ENCODE data around the gene ITGA2B. TPM values are rescaled to one million over a fixed set of nuclear protein-coding genes. Genes with fewer than 3 reads are reported as not detected.
A peak's percentile ranks its signal among the peaks of the same experiment; 100 is the strongest.

Gene ITGA2B
- total and polyA plus RNA-seq, 2 of the 8 experiments (the other 6 are each of a cell fraction or from before 2014, with no cell fraction given) = 6.9 to 12.3 TPM

DNA sequence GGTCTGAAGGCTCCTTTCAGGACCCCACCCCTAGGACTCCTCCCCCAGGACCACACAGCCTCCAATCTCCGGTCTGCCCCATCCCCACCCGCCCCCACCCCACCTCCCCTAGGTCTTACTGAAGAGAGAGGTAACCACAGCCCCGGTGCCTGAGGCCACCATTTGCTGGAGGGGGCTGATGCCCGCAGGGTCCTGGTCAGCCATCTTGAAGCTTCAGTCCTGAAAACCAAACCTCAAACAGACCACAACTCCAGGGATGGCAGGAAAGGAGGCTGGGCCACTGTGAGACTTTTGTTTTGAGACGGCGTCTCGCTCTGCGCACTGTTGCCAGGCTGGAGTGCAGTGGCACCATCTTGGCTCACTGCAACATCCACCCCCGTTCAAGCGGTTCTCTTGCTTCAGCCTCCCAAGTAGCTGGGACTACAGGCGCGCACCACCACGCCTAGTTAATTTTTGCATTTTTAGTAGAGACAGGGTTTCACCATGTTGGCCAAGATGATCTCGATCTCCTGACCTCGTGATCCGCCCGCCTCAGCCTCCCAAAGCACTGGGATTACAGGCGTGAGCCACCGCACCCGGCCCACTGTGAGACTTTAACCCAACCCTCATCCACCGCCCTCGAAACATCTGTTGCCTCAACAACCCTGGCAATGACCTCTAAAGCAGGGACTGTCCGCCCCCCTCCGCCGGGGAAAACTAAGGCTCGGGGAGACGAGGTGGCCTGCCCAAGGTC, 65.9 kb downstream of the ITGA2B start:
- H3K14ac ChIP-seq (ENCODE audit: insufficient read length) = no peak overlapping the region
- H3K23me2 ChIP-seq (ENCODE audit: low read depth, low read length) = peaks cover 13% of the 10 kb centered on the region; the same call in 1 of the 2 replicates
- no peak overlapping the region for H4K5ac ChIP-seq (ENCODE audit: insufficient read length, low read depth, low read length)
- peak overlapping the region; percentile 74 to 92 (median 84) for H3K4me3 ChIP-seq (ENCODE audit: extremely low read depth in 1 of 4, insufficient read depth in 2 of 4, low read depth in 3 of 4, low read length in 4 of 4)
- no peak overlapping the region for H2BK20ac ChIP-seq (ENCODE audit: low read length)
- 0 out of 2 replicates have a peak overlapping the region, but pooled peaks have one; percentile 53 for H2AK5ac ChIP-seq (ENCODE audit: low read depth, low read length)
- H2BK15ac ChIP-seq (ENCODE audit: low read length) = no peak overlapping the region
- TF ChIP-seq TBP (IDR thresholded peaks at IDR 0.05; ENCODE audit: low read depth, low read length) (no peak), JUND (IDR thresholded peaks at IDR 0.05; ENCODE audit: low read length) (no peak), YY1 (IDR thresholded peaks at IDR 0.05; ENCODE audit: low read depth, low read length) (0 out of 2 replicates have a peak, but pooled peaks have one; percentile 37), KDM4A (IDR thresholded peaks at IDR 0.05; ENCODE audit: low read depth, low read length, severe bottlenecking) (peak; percentile 5)
- H3K4ac ChIP-seq (replicated peaks; ENCODE audit: insufficient read length, low read depth, low read length) = no peak overlapping the region
- H3K9me3 ChIP-seq (ENCODE audit: insufficient read depth in 2 of 2, low read depth in 1 of 2, low read length in 1 of 2) = no peaks in the 10 kb centered on the region
- peak overlapping the region; percentile 51 to 71 (median 64) for H3K9ac ChIP-seq (replicated peaks in 1 of 4; ENCODE audit: extremely low read depth in 1 of 4, low read depth in 3 of 4, low read length in 3 of 4)
- ChIA-PET CTCF (ENCODE audit: partially characterized antibody) (interaction anchor here (0.7 to 3.9 kb wide), 5 partner anchors 12 to 119 kb away, joined by 3 to 19 read pairs (median 5); partner anchors contain the start of gene GRN), POLR2A (ENCODE audit: partially characterized antibody) (interaction anchor here (0.7 to 14.6 kb wide), 10 partner anchors 8 to 190 kb away, joined by 3 to 135 read pairs (median 4); partner anchors contain the start of genes GRN, RUNDC3A and UBTF)
- H3K4me1 ChIP-seq (replicated peaks in 1 of 4; ENCODE audit: control insufficient read depth in 3 of 4, insufficient read depth in 4 of 4, low read length in 3 of 4) = peaks cover 0 to 11% (median 6%) of the 10 kb centered on the region in 4 experiments; a peak in 6 of 7 replicates
- no peak overlapping the region for H2BK12ac ChIP-seq (ENCODE audit: low read depth, low read length)
- H4K20me1 ChIP-seq (replicated peaks in 1 of 2; ENCODE audit: control insufficient read depth in 1 of 2, insufficient read depth in 2 of 2, low read length in 2 of 2) = peaks cover 3 to 15% of the 10 kb centered on the region in 2 experiments
- peaks cover 0 to 6% (median 0%) of the 10 kb centered on the region in 4 experiments; a peak in 5 of 7 replicates for H3K27me3 ChIP-seq (replicated peaks in 1 of 4; ENCODE audit: control insufficient read depth in 3 of 4, extremely low read depth in 1 of 4, insufficient read depth in 3 of 4, low read length in 3 of 4)
- H4K8ac ChIP-seq (ENCODE audit: extremely low read depth, insufficient read depth, low read length) = no peak overlapping the region
- peak overlapping the region; percentile 83 to 97 for H3K4me2 ChIP-seq (ENCODE audit: insufficient read depth in 1 of 2, low read depth in 2 of 2, low read length in 2 of 2)
- WGBS, 2 experiments (ENCODE audit: extremely low coverage in 1 of 2, insufficient coverage in 1 of 2, insufficient read length in 1 of 2, insufficient replicate concordance in 2 of 2, low coverage in 1 of 2, low lambda C conversion rate in 2 of 2, missing lambda C conversion rate in 1 of 2) = 76% methylated on average over 25 of the region's 27 CpGs; no CpG with 5 or more reads in 1 of the 2 experiments
- H3K18ac ChIP-seq (ENCODE audit: extremely low read depth, low read length) = peak overlapping the region; percentile 96
- H3K79me2 ChIP-seq (ENCODE audit: control insufficient read depth in 1 of 2, insufficient read depth in 2 of 2, low read length in 2 of 2) = peaks cover 3 to 13% of the 10 kb centered on the region in 2 experiments; a peak in 3 of 4 replicates
- H3K79me1 ChIP-seq (ENCODE audit: low read depth, low read length) = peaks cover 11% of the 10 kb centered on the region
- no peak for FAIRE-seq
- H3K23ac ChIP-seq (ENCODE audit: insufficient read length) = no peak overlapping the region
- H3K56ac ChIP-seq (replicated peaks; ENCODE audit: insufficient read length, low read depth, low read length) = peak overlapping the region; percentile 59
- H2AFZ ChIP-seq (ENCODE audit: low read length) = no peak overlapping the region
- H2BK120ac ChIP-seq (replicated peaks; ENCODE audit: low read depth, low read length) = no peak overlapping the region
- 0 out of 2 replicates have a peak overlapping the region, but pooled peaks have one; percentile 29 for H3K27ac ChIP-seq (ENCODE audit: low read depth, low read length)
- H2BK5ac ChIP-seq (ENCODE audit: low read depth, low read length) = peak overlapping the region; percentile 44; the same call in 1 of the 2 replicates
- peaks cover 7 to 30% (median 22%) of the 10 kb centered on the region in 4 experiments; a peak in 7 of 8 replicates for H3K36me3 ChIP-seq (ENCODE audit: control insufficient read depth in 2 of 4, insufficient read depth in 4 of 4, low read length in 3 of 4)
- no peak for DNase-seq (ENCODE audit: low read depth in 1 of 2, low spot score in 2 of 2)
- peak overlapping the region; percentile 55 for H4K91ac ChIP-seq (replicated peaks; ENCODE audit: insufficient read length, low read length)
